ENCODE measurements around the gene HHAT. TPM values are rescaled to one million over a fixed set of nuclear protein-coding genes. Genes with fewer than 3 reads are reported as not detected.

The HHAT gene
- total and polyA plus RNA-seq, 2 of the 13 experiments (the other 11 are each of a cell fraction or from before 2014, with no cell fraction given): 2.6 to 4.9 TPM

DNA sequence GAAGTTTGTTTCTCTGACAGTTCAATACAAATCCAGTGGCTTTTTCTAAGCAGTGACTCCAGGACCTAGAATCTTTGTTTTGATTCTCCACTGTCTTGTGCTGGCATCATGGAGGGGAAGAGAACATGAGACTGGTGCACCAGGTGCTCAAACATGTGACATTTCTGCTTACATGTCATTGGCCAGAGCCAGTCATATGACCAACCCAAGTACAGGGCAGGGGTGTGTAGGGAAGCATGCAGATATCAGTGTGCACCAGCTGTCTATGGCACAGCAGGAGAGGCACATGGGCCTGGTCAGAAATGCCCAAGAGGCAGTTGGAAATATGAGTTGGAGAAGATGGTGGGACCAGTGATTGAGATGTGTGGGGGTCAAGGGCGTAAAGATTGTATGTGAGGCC lies 297.0 kb downstream of the HHAT start (continued):
- TF ChIP-seq, protein P1, sequence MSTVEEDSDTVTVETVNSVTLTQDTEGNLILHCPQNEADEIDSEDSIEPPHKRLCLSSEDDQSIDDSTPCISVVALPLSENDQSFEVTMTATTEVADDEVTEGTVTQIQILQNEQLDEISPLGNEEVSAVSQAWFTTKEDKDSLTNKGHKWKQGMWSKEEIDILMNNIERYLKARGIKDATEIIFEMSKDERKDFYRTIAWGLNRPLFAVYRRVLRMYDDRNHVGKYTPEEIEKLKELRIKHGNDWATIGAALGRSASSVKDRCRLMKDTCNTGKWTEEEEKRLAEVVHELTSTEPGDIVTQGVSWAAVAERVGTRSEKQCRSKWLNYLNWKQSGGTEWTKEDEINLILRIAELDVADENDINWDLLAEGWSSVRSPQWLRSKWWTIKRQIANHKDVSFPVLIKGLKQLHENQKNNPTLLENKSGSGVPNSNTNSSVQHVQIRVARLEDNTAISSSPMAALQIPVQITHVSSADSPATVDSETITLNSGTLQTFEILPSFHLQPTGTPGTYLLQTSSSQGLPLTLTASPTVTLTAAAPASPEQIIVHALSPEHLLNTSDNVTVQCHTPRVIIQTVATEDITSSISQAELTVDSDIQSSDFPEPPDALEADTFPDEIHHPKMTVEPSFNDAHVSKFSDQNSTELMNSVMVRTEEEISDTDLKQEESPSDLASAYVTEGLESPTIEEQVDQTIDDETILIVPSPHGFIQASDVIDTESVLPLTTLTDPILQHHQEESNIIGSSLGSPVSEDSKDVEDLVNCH (CRISPR knock-in tag; IDR thresholded peaks at IDR 0.05): no peak
- TF ChIP-seq ZNF496 (CRISPR knock-in tag; IDR thresholded peaks at IDR 0.05; ENCODE audit: insufficient replicate concordance): no peak

DNA sequence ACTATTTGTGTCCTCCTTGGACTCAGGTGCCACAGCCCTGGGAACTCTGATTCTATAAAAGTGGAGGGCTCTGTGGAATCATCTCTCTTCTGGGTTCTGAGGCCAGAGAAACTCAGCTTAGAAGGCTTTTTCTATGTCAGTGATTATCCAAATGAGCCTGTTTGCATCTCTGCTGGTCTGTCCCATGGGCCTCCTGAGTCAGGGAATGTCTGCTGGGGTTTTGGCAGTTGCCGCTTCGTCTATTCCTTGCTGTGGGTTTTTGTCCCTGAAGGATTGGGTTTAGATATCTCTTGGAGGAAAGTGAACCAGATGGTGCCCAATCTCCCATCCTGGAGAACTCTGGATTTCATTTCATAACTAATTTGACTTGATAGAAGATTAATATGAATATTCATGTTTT lies 297.6 kb downstream of the HHAT start:
- H3K27me3 ChIP-seq (ENCODE audit: control insufficient read depth in 1 of 2, insufficient read depth in 2 of 2, low read length in 2 of 2): 0 out of 5 replicates have a peak, but pooled peaks cover 0 to 1% of the 10 kb centered on the region in 2 experiments
- 95% methylated on average over 2 of the region's 2 CpGs for WGBS (ENCODE audit: low lambda C conversion rate)
- ATAC-seq: no peak

More for the DNA sequence above, 297.6 kb downstream of the HHAT start:
- ChIA-PET CTCF (ENCODE audit: low intra/inter-chr PET ratio, low total read pairs) (no interaction called here), POLR2A (no interaction called here)
- Histone ChIP-seq H4K20me1 (ENCODE audit: insufficient read depth, low read length) (no peaks in the 10 kb centered on the region), H3K4me2 (ENCODE audit: low read depth, low read length) (no peak overlapping the region), H3K4me1 (ENCODE audit: insufficient read depth, low read length) (no peaks in the 10 kb centered on the region), H3K9me3 (ENCODE audit: low read length) (no peaks in the 10 kb centered on the region), H2AFZ (ENCODE audit: low read length) (no peak overlapping the region), H3K36me3 (replicated peaks in 1 of 2; ENCODE audit: control insufficient read depth in 1 of 2, insufficient read depth in 2 of 2, low read length in 2 of 2) (no peaks in the 10 kb centered on the region), H3K79me2 (ENCODE audit: insufficient read depth, low read length) (no peaks in the 10 kb centered on the region), H3K4me3 (replicated peaks in 1 of 3; ENCODE audit: insufficient read depth in 1 of 3, low read depth in 2 of 3, low read length in 3 of 3) (no peak overlapping the region), H3K27ac (ENCODE audit: extremely low read length, insufficient read depth, low read length) (no peak overlapping the region), H3K9ac (ENCODE audit: insufficient read depth, low read depth, low read length) (no peak overlapping the region)
- DNase-seq (ENCODE audit: low spot score) (no peak), FAIRE-seq (no peak)
- TF ChIP-seq RFX1 (IDR thresholded peaks at IDR 0.05) (no peak), ZNF136 (CRISPR knock-in tag; IDR thresholded peaks at IDR 0.05; ENCODE audit: low read depth) (no peak)
- TF ChIP-seq, protein P2, sequence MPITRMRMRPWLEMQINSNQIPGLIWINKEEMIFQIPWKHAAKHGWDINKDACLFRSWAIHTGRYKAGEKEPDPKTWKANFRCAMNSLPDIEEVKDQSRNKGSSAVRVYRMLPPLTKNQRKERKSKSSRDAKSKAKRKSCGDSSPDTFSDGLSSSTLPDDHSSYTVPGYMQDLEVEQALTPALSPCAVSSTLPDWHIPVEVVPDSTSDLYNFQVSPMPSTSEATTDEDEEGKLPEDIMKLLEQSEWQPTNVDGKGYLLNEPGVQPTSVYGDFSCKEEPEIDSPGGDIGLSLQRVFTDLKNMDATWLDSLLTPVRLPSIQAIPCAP (CRISPR knock-in tag; IDR thresholded peaks at IDR 0.05; ENCODE audit: low read depth): no peak
- TF ChIP-seq, protein P3, sequence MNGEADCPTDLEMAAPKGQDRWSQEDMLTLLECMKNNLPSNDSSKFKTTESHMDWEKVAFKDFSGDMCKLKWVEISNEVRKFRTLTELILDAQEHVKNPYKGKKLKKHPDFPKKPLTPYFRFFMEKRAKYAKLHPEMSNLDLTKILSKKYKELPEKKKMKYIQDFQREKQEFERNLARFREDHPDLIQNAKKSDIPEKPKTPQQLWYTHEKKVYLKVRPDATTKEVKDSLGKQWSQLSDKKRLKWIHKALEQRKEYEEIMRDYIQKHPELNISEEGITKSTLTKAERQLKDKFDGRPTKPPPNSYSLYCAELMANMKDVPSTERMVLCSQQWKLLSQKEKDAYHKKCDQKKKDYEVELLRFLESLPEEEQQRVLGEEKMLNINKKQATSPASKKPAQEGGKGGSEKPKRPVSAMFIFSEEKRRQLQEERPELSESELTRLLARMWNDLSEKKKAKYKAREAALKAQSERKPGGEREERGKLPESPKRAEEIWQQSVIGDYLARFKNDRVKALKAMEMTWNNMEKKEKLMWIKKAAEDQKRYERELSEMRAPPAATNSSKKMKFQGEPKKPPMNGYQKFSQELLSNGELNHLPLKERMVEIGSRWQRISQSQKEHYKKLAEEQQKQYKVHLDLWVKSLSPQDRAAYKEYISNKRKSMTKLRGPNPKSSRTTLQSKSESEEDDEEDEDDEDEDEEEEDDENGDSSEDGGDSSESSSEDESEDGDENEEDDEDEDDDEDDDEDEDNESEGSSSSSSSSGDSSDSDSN (CRISPR knock-in tag; IDR thresholded peaks at IDR 0.05): no peak
- no TSS peak for BruUV-seq (replicated peaks)
- in situ Hi-C loops (cut with HindIII; ENCODE audit: extremely low pct_ligation_motif_present, low pct_unique_long_range_greater_than_20kb) (no loop called here), intact Hi-C loops (cut with micrococcal nuclease; ENCODE audit: unreplicated experiment) (no loop called here)
